Islet of Langerhans (tissue), 1 donor: ENCODE data around the gene SUN2.

Source experiments
- FAIRE-seq: peaks from one replicate; lab custom pipeline; 2011; peaks lifted over from hg19 to GRCh38; lab: Jason Lieb, UNC

SUN2 gene

DNA sequence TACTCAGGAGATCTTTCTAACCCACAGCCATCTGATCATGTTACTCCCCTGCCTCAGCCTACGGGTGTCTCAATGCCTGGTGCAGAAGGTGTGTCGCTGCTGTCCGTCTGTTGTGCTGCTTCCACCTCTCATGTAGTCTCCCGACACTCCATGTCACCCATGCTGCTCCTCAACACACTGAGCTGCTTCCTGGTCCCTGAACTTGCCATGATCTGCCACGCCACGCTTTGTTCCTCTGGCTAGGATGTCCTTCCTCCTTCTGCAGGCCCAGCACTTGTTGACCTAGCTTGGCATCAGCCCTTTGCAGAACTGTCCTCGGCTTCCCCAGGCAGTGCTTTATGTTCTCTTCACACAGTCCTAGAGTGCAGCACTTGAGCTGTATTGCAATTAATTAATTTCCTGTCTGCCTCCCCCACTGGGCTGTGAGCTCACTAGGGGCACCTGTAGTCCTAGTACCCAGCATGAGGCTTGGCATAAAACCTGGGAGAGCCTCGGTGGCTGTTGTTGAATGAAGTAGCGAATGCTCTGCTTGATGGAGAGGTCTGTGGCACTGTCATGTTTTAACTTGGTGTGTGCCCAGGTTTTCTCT lies 40.5 kb downstream of the SUN2 start:
- no peak for FAIRE-seq

DNA sequence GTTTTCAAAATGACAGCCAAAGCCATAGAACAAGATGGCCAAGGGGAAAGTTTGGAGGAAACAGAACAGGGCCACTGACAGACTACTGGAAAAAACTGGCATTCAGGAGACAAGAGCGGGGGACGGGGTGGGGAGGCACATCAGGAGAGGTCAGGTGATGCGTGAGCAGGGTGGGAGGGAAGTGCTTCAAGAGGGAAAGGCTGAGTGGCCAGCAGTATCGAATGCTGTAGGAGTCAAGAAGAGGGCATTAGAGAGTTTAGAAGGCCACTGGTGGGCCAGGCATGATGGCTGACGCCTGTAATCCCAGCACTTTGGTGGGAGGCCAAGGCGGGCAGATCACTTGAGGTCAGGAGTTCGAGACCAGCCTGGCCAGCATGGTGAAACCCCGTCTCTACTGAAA lies 41.9 kb downstream of the SUN2 start:
- FAIRE-seq, result no peak

DNA sequence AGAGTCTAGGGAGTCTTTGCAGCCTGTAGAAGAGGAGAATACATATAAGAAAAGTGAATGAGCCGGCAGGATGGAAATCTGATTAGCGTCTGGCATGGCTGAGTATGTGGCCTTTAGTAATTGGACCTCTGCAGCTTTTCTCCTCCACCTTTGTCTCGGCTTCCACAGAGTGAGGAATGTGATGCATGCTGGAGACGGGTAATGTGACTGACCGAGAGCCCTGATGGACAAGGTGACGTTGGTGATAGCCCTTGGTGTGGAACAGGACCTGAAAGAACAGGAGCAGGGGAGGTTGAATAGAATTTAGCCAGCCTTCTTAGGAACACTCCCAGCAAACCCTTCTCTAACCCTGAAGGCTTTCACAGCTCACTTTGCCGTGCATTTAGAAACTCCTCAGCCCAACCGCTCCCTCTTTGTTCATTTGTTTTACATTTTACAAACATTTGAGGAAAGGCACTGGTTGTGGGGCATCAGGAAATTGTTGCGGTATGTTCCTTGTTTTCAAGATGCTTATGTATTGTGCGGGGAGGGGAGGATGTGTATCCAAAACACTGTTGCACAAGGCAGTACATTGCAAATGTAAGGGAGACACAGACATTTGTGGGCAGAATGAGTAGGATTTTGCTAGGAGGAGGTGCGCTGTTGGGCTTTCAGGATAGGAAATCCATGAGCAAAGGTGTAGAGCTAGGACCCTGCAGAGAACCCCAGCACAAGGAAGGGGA lies 43.2 kb downstream of the SUN2 start:
- no peak for FAIRE-seq

DNA sequence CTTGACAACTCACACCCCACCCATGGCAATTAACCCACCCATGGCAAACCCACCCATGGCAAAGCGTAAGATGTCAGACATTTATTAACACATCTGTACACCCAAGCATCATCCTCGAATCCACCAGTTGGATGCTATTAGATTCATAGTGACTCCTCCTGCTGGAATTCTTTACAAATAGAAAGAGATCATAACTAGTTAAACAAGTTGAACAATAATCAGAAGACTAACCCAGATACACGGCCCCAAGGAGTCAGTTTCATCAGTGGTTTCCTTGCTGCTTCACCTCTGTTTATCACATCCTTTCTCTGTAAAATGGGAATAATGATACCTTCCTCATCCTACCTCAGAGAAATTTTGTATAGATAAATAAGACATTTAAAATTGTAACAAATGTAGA lies 44.9 kb downstream of the SUN2 start:
- FAIRE-seq, result no peak

DNA sequence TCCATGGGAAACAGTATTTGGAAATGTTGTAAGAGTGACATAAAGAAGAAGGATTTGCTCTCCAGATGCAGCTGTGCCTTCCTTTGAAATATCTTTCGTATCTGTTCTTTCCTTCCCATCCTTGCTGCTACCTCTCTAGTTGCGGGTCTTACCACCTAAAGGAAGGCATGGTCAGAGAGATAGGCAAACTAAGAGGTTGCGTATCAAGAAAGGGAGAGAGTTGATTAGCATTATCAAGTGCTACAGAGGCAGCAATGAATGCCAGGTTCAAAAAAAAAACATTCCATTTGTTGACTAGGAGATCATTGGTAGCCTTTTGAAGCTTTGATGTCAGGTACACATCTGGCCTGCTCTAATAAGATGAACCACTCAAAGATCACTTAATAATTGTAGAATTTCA lies 45.4 kb downstream of the SUN2 start:
- no peak for FAIRE-seq

DNA sequence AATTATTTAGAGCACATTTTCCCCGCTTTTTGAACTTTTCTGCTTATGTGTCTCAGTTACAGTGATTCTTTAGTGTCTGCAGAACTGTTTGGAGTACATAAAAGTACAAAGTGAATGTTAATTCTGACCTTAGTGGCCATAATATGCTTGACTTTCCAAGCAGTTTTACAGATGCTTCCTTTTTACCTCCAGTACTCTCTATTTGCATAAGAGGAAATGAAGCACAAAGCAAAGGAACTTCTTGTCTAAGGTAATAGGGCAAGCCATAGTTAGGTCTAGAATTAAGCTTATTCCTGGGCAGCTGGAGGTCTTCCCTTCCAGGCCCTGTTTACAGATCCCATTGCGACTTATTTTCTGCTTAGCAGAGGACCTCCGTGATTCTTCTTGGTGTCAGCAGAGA lies 46.5 kb downstream of the SUN2 start:
- no peak for FAIRE-seq

DNA sequence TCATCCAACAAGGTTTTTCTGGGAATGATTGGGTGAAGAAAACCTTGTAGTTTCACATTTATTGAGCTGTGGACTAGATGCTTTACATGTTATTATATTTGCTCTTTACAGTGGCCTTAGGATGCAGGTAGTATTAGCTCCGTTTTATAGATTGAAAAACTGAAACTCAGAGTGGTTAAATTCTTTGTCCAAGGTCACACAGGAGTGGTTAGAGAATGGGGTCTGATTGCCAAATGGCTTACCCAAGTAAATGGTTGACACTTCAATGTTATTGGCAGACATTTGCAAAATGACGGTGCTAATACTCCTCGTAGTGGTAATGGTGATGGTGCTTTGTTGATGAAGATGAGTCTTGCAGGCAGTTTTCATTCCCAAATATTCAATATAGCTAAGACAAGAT lies 47.8 kb downstream of the SUN2 start:
- no peak for FAIRE-seq

DNA sequence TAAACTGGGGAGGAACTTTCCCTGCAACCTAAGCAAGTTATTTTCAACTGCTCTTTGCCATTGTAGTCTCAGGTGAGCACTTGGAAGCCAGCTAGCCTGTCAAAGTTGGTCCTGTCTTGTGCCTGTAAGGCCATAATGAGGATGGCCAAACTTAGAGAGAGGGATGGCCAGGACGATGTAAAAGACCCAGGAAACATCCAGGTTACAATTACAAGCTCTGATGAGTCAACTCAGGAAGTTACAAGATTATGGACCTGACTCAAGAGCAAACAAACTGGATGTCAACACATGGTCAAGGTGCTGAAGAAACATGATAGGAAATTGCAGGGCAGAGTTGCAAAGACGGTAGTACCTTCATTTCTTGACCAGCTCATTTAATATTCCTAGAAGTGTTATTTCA lies 48.5 kb downstream of the SUN2 start:
- no peak for FAIRE-seq

DNA sequence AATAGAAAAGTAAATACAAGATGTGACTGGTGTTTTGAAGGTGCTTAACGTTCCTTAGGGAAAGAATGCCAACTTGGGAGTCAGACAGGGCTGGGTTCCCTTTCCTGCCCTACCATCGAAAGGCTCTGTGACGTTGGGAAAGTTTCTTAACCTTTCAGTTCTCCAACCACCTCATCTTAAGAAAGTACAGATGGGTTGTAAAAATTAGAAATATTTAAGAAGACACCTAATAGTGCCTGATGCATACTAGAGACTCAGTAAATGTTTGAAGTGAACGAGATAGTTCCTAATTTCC lies 49.0 kb downstream of the SUN2 start:
- FAIRE-seq, result no peak

DNA sequence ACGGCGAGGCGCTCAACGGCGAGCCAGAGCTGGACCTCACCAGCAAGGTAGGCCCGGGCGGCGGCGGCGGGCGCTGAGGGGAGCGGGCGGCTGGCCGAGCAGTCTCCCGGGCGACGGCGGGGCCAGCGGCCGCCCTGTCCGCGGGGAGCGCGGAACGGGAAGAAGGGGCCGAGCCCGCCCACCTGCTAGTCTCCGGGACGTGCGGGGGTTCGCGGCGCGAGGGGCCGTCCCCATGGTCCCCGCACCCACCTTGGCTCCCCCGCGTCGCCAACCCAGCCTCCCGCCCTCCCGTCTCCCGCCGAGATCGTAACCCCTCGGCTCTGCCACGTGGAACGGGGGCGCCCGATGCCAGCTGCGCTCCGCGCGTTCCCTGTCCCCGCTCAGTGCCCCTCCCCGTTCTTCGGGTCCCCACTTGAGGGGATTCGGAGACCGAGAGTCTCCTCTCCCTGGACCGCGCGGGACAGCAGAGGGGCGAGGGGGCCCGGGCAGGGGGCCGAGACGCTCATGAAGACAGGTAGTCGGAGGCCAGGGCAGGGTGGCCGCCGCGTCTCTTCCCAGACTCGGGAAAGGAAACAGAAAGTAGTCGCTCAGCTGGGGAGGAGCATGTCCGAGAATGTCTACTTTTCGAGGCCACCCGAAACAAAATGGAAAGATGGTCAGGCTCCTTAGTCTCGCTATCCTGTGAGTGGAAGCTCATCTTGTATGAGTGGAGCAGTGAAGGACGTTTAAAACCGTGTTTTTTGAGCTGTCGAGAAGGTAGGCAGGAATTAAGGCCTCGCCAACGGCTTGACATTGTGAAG lies 49.5 kb downstream of the SUN2 start:
- no peak for FAIRE-seq

DNA sequence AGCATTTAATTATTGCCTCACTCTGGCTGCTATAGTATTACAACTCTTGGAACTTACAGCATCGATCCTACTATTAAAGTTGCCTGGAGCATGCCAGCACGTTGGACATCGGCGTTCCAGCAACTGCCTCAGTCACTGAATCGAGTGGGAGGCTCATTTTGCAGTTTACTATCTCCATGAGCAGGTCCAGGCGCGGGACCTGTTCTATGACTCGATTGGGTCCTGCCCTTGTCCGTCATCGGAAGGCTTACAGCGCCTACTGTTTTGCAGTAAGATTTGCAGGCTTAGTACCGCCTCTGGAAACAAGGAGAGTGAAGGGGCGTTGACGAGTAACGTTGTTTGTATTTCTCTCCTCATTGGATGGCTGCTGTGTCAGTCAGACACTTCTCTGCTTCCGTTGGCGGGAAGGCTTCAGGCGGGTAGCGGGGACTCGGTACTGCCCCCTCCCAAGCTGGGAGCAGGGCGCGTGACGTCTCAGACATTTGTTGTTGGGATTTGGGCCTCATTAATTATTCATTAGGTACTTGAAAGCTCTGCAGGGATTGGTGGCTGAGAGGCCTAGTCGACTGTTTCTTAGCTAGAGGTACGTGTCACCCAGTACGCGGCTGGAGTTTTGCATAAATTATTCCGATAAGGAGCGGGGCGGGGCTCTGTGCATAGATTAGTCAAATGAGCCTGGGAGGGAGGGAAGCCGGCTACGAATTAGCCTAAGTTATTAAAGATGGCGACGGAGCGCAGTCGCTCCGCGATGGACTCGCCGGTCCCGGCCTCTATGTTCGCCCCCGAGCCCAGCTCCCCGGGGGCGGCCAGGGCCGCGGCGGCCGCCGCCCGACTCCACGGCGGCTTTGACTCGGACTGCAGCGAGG lies 50.3 kb downstream of the SUN2 start, which contains the start of gene GTPBP1:
Gene GTPBP1, plus strand, starts transcription at position 710 of the 866 bp plus-strand sequence. Its CDS starts 12 bp downstream, at position 722.
- peak; percentile 100 for FAIRE-seq

DNA sequence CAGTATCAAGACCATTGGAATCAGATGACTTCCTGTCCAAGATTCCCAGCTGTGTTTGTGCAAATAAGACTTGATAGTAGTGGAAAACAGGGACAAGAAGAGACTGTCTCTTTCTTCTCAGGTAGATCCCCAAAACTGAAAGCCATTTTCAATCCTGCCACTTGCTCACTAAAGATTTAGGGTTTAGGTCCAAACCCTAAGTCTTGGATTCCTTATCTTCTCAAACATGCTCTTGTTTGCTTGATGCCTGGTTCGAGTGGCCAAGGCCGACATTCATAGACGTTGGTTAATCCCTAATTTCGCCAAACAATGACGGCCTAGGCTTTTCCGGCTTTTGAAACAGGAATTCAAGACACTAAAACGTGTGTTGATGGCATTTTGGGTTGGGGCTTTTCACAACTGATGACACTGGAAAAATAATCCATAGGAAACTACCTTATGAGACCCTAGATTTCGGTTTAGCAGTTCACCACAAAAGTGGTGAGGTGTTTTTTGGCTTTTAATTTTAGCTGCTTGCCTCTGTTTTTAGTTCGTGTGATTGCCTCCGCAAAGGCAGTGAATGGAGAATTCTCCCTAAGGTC lies 51.1 kb downstream of the SUN2 start:
- FAIRE-seq, result no peak

DNA sequence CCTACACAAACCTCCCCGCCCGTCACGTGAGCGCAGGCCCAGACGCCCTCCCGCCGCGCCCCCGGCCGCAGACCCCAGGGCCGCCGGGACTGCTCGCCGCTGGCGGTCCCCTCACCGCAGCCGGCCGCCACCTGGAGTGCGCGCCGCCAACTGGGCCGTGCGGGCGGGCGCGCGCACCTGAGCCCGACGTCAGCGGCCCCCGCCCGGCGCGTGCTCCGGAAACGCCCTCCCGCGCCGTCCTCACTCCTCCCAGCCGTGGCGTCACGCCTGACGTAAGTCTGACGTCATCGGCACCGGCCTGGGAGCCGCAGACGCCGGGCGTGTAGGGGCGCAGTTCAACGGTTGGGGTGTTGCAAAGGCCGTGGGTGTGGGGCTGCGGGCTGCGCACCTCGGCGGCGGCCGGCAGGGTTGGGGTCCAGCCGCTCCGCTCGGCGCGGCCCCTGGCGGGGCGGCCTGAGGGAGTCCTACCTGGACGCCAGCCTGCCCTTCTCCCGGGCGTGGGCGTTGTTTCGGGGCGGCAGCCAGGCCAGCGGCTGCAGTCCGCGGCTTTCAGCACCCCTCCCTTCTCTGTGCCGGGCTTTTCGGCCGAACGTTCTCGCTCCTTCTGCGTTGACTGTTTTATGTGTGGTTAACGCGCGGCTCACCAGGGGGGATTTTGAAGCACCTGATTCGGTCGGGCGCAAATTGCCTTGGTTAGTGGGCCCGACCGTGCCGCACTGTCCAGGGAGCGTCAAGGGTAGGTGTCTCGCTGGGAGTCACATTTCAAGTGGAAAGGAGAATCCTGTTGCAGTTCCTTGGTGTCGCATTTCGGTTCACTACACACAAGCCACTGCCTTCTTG lies 54.8 kb downstream of the SUN2 start, which contains the start of gene JOSD1:
Gene JOSD1, minus strand, starts transcription at position 155 of the 840 bp plus-strand sequence. CDS start 956 bp downstream, outside the sequence.
- no peak for FAIRE-seq

DNA sequence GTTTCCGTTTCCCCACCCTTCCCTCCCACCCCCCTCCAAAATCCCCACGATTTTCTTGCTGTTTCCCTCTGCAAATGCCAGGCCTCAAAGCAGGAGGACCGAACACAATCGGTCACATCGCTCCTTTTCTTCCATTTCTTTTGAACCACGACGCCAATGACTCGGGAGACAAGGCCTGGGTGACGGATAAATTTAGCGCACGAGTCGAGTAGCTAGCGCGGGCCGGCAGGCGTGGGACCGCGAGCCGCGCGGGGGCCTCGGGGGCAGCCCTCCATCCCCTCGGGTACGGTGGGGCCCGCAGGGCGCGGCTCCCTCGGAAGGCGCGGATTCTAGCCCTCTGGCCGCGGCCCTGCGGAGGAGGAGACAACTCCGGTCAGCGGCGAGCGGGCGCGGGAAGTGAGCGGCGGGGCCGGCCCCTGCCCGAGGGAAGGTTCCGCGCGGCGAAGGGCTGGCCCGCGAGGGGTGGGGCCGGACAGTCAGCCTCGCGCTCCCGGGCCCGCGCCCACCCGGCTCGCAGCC lies 55.5 kb downstream of the SUN2 start:
- FAIRE-seq, result no peak

DNA sequence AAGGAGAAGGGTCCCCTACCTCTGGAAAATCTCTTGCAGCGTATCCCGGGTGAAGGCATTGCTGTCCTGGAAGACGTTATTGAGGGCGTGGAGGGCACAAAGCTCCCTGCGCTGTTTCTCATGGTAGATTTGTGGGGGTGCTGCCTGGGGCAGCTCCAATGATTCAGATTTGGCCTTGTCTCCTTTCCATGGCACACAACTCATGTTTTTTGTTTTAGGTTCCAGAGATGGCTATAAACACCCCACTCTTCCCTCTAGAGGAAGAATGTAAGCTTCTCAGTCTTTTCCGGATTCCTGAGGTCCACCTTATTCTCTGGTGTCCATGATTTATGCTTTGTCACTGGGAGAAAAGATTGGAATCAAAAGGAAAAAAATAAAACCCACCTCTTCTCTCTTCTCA lies 56.0 kb downstream of the SUN2 start:
- no peak for FAIRE-seq

DNA sequence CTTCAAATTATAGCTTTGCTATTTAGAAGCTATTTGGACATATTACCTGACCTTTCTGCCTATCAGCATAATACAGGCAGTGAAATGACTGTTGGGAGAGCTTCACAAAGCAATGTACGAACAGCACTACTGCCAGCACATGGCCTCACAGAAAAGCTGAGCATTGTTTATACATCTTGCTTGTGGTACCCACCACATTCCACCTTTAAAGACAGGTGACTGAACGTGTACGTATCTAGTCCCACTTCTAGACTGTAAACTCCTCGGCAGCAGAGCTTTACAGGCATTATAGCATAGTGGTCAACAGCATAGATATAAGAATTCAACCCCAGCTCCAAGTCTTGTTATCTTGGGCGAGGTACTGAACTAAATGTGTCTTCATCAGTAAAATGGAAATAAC lies 56.7 kb downstream of the SUN2 start:
- FAIRE-seq, result no peak

DNA sequence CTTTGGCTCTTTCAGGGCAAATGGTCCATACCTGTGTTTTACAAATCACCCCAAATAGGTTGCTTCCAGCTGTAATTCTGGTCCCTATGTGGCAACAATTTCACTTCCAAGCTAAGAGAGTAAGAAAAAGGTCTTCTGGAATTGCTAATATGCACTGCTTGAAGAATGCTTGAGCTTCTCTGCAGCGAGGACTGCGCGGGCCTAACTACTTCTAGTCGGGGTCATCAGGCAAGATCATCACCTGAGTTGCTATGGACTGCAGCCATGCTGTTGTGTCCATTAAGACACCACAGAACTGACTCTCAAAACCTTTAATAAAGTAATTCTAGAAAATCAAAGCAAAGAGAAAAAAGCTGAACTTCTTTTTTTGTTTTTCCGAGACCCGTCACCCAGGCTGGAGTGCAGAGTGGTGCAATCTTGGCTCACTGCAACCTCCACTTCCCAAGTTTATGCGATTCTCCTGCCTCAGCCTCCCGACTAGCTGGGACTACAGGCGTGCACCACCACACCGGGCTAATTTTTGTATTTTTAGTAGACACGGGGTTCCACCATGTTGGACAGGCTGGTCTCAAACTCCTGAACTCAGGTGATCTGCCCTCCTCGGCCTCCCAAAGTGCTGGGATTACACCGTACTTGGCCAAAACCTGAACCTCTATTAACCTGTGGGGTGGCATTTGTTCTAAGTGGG lies 57.2 kb downstream of the SUN2 start:
- FAIRE-seq, result no peak

DNA sequence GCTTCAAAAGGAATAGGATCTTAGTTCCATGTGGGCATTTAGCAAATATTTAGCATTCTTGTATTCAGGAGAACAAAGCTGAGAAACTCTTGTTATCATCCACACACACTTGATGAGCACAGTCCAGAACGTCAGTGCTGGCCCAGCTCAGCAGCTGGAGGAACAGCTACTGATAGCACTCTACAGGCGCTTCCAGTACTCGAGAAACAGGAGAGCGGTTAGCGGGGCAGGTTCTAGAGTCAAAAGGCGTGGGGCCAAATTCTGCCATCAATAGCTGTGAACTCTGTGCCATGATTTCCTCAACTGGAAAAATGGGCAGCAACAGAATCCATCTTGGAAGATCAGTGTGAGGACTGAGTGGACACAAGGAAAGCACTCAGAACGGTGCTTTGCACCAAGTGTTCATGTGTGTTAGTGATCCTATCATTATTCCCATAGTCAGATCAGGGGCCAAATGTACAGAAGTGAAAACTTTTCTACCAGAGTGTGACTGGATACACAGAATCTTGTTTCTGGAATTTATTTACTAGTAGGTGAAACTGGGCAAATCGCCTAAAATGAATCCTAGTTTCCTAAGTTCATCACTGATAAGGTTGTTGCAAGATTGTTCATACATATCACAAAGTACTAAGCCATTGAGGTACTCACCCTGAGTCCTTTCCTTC lies 58.2 kb downstream of the SUN2 start:
- no peak for FAIRE-seq

DNA sequence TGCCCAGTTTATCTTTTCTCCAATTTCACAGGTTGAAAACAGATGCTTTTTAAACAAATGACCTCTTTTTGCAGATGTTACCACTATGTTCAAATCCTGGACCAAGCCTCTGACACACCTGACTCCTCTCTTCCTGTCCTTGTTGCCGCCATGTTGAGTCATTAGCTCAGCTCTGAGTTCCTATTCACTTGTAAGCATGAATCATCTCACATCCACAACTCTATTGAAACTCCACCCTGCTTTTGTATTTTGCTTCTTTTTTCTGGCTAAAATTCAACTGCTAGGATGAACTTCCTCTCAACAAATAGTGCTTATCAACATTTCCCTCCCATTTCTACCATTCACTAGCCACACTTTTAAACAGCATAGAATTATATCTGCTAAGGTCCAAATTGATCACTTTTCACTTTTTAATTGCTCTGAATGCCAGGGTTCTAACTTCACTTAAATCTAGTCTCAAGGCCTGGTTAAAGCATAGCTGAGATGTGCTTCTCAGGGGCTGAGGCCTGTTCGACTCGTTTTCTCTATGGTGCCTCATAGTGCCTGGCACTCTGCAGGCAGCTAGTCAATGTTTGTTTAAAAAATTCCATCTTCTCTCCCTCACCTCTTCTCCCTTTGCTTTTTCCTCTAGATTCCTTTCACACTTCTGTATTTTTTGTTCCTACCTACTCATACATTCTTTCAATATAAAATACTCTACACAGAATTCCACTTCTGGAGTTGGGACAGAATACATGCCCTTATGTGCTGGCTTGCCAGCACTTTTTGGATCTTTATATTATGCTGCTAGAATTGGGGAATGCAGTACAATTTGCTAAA lies 59.0 kb downstream of the SUN2 start:
- no peak for FAIRE-seq
